ENCODE measurements around the gene SLC24A3. TPM values are rescaled to one million over a fixed set of nuclear protein-coding genes. Genes with fewer than 3 reads are reported as not detected.

The SLC24A3 gene
- total RNA-seq, 2 experiments from 2014 or later, result not detected

GRCh38 chr20:19690462-19690861 is 478.0 kb downstream of the SLC24A3 start:
- Mint-ChIP-seq H3K36me3 (ENCODE audit: low read depth) (no peaks in the 10 kb centered on the region), H3K27me3 (peaks cover 7% of the 10 kb centered on the region), H3K27ac (no peak overlapping the region), H3K9me3 (no peaks in the 10 kb centered on the region), H3K4me3 (no peak overlapping the region), H3K4me1 (no peaks in the 10 kb centered on the region)
- POLR2A ChIA-PET, result no interaction called here
- CTCF ChIA-PET, result no interaction called here
- no peak for DNase-seq

GRCh38 chr20:19691125-19691524 is 478.7 kb downstream of the SLC24A3 start:
- POLR2A ChIA-PET, result no interaction called here
- no peak for DNase-seq
- Mint-ChIP-seq H3K27ac (no peak overlapping the region), H3K4me1 (no peaks in the 10 kb centered on the region), H3K27me3 (peaks cover 7% of the 10 kb centered on the region), H3K4me3 (no peak overlapping the region), H3K9me3 (no peaks in the 10 kb centered on the region), H3K36me3 (ENCODE audit: low read depth) (no peaks in the 10 kb centered on the region)
- CTCF ChIA-PET, result no interaction called here

- H3K36me3 Mint-ChIP-seq (ENCODE audit: low read depth), result no peaks in the 10 kb centered on the region
- H3K27ac Mint-ChIP-seq, result no peak overlapping the region
- no peak for DNase-seq
- ChIA-PET CTCF (no interaction called here), POLR2A (no interaction called here)
- H3K4me3 Mint-ChIP-seq, result no peak overlapping the region
- no peaks in the 10 kb centered on the region for H3K4me1 Mint-ChIP-seq
- peaks cover 7% of the 10 kb centered on the region for H3K27me3 Mint-ChIP-seq
- no peaks in the 10 kb centered on the region for H3K9me3 Mint-ChIP-seq
These were observed 479.7 kb downstream of the SLC24A3 start for GRCh38 chr20:19692100-19692499.

GRCh38 chr20:19692685-19693119 is 480.3 kb downstream of the SLC24A3 start:
- Mint-ChIP-seq H3K36me3 (ENCODE audit: low read depth) (no peaks in the 10 kb centered on the region), H3K4me3 (no peak overlapping the region), H3K4me1 (no peaks in the 10 kb centered on the region), H3K27me3 (peaks cover 7% of the 10 kb centered on the region), H3K9me3 (no peaks in the 10 kb centered on the region), H3K27ac (no peak overlapping the region)
- CTCF ChIA-PET, result no interaction called here
- POLR2A ChIA-PET, result no interaction called here
- peak; percentile 27 for DNase-seq

GRCh38 chr20:19693508-19693907 is 481.1 kb downstream of the SLC24A3 start:
- Mint-ChIP-seq H3K9me3 (no peaks in the 10 kb centered on the region), H3K36me3 (ENCODE audit: low read depth) (no peaks in the 10 kb centered on the region)

GRCh38 chr20:19695081-19695480 is 482.6 kb downstream of the SLC24A3 start:
- ChIA-PET CTCF (interaction anchor here (0.5 kb wide), 1 partner anchor 115 kb away, joined by 4 read pairs; no protein-coding TSS in a partner anchor), POLR2A (no interaction called here)
- H3K9me3 Mint-ChIP-seq, result no peaks in the 10 kb centered on the region
- H3K36me3 Mint-ChIP-seq (ENCODE audit: low read depth), result no peaks in the 10 kb centered on the region
- no peak overlapping the region for H3K27ac Mint-ChIP-seq
- H3K27me3 Mint-ChIP-seq, result peaks cover 7% of the 10 kb centered on the region
- H3K4me1 Mint-ChIP-seq, result no peaks in the 10 kb centered on the region
- H3K4me3 Mint-ChIP-seq, result no peak overlapping the region
- no peak for DNase-seq

More at GRCh38 chr20:19693508-19693907, 481.1 kb downstream of the SLC24A3 start:
- no peak overlapping the region for H3K27ac Mint-ChIP-seq
- peaks cover 7% of the 10 kb centered on the region for H3K27me3 Mint-ChIP-seq
- POLR2A ChIA-PET, result no interaction called here
- no peaks in the 10 kb centered on the region for H3K4me1 Mint-ChIP-seq
- CTCF ChIA-PET, result no interaction called here
- no peak overlapping the region for H3K4me3 Mint-ChIP-seq
- DNase-seq, result no peak

- Mint-ChIP-seq H3K36me3 (ENCODE audit: low read depth) (no peaks in the 10 kb centered on the region), H3K27me3 (peaks cover 5% of the 10 kb centered on the region), H3K27ac (no peak overlapping the region), H3K4me1 (no peaks in the 10 kb centered on the region), H3K4me3 (no peak overlapping the region), H3K9me3 (no peaks in the 10 kb centered on the region)
- ChIA-PET POLR2A (no interaction called here), CTCF (no interaction called here)
- DNase-seq, result no peak
These were observed 484.2 kb downstream of the SLC24A3 start for GRCh38 chr20:19696620-19697019.

GRCh38 chr20:19697415-19697814 is 485.0 kb downstream of the SLC24A3 start:
- Mint-ChIP-seq H3K27ac (no peak overlapping the region), H3K4me1 (no peaks in the 10 kb centered on the region), H3K4me3 (no peak overlapping the region), H3K36me3 (ENCODE audit: low read depth) (no peaks in the 10 kb centered on the region), H3K27me3 (peaks cover 10% of the 10 kb centered on the region), H3K9me3 (peaks cover 2% of the 10 kb centered on the region)
- ChIA-PET POLR2A (no interaction called here), CTCF (no interaction called here)
- DNase-seq, result no peak

GRCh38 chr20:19699180-19699971 is 486.9 kb downstream of the SLC24A3 start:
- peaks cover 10% of the 10 kb centered on the region for H3K27me3 Mint-ChIP-seq
- ChIA-PET CTCF (no interaction called here), POLR2A (no interaction called here)
- no peak overlapping the region for H3K27ac Mint-ChIP-seq
- H3K9me3 Mint-ChIP-seq, result peaks cover 2% of the 10 kb centered on the region
- DNase-seq, result no peak
- no peaks in the 10 kb centered on the region for H3K4me1 Mint-ChIP-seq
- H3K36me3 Mint-ChIP-seq (ENCODE audit: low read depth), result no peaks in the 10 kb centered on the region
- H3K4me3 Mint-ChIP-seq, result no peak overlapping the region

- no peak for DNase-seq
- no peak overlapping the region for H3K27ac Mint-ChIP-seq
- peaks cover 2% of the 10 kb centered on the region for H3K9me3 Mint-ChIP-seq
- ChIA-PET CTCF (no interaction called here), POLR2A (no interaction called here)
- H3K36me3 Mint-ChIP-seq (ENCODE audit: low read depth), result no peaks in the 10 kb centered on the region
- peaks cover 8% of the 10 kb centered on the region for H3K27me3 Mint-ChIP-seq
- H3K4me3 Mint-ChIP-seq, result no peak overlapping the region
- H3K4me1 Mint-ChIP-seq, result no peaks in the 10 kb centered on the region
These were observed 489.0 kb downstream of the SLC24A3 start for GRCh38 chr20:19701429-19701828.

GRCh38 chr20:19706463-19706862 is 494.0 kb downstream of the SLC24A3 start:
- Mint-ChIP-seq H3K36me3 (ENCODE audit: low read depth) (no peaks in the 10 kb centered on the region), H3K4me1 (no peaks in the 10 kb centered on the region), H3K4me3 (no peak overlapping the region), H3K27ac (no peak overlapping the region), H3K9me3 (peaks cover 6% of the 10 kb centered on the region), H3K27me3 (peaks cover 8% of the 10 kb centered on the region)
- POLR2A ChIA-PET, result no interaction called here
- DNase-seq, result no peak
- CTCF ChIA-PET, result interaction anchor here (1.4 kb wide), 1 partner anchor 12 kb away, joined by 5 read pairs; no protein-coding TSS in a partner anchor

GRCh38 chr20:19709635-19710335 is 497.3 kb downstream of the SLC24A3 start:
- no peaks in the 10 kb centered on the region for H3K36me3 Mint-ChIP-seq (ENCODE audit: low read depth)
- DNase-seq, result no peak
- H3K27ac Mint-ChIP-seq, result no peak overlapping the region
- CTCF ChIA-PET, result no interaction called here
- peaks cover 4% of the 10 kb centered on the region for H3K9me3 Mint-ChIP-seq
- H3K4me1 Mint-ChIP-seq, result no peaks in the 10 kb centered on the region
- no peaks in the 10 kb centered on the region for H3K27me3 Mint-ChIP-seq
- POLR2A ChIA-PET, result no interaction called here
- H3K4me3 Mint-ChIP-seq, result no peak overlapping the region

- no peak overlapping the region for H3K27ac Mint-ChIP-seq
These were observed 498.1 kb downstream of the SLC24A3 start for GRCh38 chr20:19710336-19711120.

More at GRCh38 chr20:19710336-19711120, 498.1 kb downstream of the SLC24A3 start:
- no peak overlapping the region for H3K4me3 Mint-ChIP-seq
- H3K27me3 Mint-ChIP-seq, result no peaks in the 10 kb centered on the region
- no peaks in the 10 kb centered on the region for H3K4me1 Mint-ChIP-seq
- peaks cover 4% of the 10 kb centered on the region for H3K9me3 Mint-ChIP-seq
- ChIA-PET POLR2A (no interaction called here), CTCF (no interaction called here)
- DNase-seq, result no peak
- no peaks in the 10 kb centered on the region for H3K36me3 Mint-ChIP-seq (ENCODE audit: low read depth)

Measured in activated CD4-positive, alpha-beta T cell treated with anti-CD3 and anti-CD28 coated beads, Interleukin-2, amount 10 ng/mL, durations not matched to agents 7 days and 5 days (primary cell).